RPMI8226 (cell line): ENCODE results near the gene GOLGA8M.
A peak's percentile ranks its signal among the peaks of the same experiment; 100 is the strongest.
"Not testable (repeated sequence)": the region's sequence is repeated elsewhere in the genome, so short reads cannot be mapped to it uniquely, and the experiment has no call there.

Experiments
- DNase-seq: peaks from one replicate; pipeline ENCODE4 v3.0.0-alpha.2; 2015

GOLGA8M gene, protein sequence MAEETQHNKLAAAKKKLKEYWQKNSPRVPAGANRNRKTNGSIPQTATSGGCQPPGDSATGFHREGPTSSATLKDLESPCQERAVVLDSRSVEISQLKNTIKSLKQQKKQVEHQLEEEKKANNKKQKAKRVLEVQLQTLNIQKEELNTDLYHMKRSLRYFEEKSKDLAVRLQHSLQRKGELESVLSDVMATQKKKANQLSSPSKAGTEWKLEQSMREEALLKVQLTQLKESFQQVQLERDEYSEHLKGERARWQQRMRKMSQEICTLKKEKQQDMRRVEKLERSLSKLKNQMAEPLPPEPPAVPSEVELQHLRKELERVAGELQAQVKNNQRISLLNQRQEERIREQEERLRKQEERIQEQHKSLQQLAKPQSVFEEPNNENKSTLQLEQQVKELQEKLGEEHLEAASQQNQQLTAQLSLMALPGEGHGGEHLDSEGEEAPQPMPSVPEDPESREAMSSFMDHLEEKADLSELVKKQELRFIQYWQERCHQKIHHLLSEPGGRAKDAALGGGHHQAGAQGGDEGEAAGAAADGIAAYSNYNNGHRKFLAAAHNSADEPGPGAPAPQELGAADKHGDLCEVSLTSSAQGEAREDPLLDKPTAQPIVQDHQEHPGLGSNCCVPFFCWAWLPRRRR

GRCh38 chr15:28712270-28712669, at the start of gene GOLGA8M:
Gene GOLGA8M, minus strand, starts transcription at chr15:28712421. Its CDS starts 98 bp downstream, at chr15:28712323.
- not testable (repeated sequence) for DNase-seq

DNA sequence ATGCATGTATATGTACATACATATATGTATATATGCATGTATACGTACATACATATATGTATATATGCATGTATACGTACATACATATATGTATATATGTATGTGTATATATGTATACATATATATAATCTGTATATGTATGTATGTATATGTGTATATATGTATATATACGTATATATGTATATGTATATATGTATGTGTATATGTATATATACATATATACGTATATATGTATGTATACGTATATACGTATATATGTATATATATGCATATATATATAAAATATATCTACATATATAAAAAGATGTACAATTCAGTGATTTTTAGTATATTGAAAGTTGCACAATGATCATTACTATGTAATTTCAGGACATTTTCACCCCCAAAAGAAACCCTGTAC, 30.7 kb upstream of the GOLGA8M start:
- DNase-seq: not testable (repeated sequence)

DNA sequence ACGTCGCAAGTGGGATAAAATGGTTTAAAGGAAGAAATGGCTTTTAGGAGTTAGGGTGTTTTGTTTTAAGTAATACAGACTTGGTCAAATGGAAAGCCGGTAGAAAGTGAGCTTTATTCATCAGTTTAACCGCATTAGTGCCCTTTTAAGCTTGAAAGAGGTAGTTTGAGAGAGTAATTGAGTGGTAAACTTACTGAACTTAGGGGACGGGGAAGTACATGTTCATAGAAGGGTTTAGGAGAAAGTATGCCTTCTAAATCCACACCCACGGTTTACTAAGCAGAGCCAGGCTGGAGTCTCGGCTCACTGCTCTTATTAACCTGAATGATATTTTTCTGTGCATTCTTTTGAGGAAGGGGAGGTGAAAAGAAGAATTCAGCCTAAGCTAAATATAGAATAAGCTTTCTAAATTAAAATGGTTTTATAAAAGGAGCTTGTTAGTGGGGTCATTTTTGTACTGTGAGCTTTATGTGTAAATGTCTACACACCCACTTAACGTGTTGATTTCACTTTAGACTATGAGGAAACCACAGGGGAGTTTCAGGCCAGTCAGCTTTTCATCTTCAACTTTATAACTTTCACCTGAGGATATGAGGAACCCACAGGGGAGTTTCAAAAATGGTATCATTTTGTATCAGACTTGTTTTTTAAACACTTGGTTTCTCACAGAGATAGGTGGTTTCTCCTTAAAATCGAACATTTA, 26.5 kb upstream of the GOLGA8M start:
- DNase-seq: not testable (repeated sequence)

- not testable (repeated sequence) for DNase-seq
These were observed 26.0 kb upstream of the GOLGA8M start for GRCh38 chr15:28738200-28738561.

DNA sequence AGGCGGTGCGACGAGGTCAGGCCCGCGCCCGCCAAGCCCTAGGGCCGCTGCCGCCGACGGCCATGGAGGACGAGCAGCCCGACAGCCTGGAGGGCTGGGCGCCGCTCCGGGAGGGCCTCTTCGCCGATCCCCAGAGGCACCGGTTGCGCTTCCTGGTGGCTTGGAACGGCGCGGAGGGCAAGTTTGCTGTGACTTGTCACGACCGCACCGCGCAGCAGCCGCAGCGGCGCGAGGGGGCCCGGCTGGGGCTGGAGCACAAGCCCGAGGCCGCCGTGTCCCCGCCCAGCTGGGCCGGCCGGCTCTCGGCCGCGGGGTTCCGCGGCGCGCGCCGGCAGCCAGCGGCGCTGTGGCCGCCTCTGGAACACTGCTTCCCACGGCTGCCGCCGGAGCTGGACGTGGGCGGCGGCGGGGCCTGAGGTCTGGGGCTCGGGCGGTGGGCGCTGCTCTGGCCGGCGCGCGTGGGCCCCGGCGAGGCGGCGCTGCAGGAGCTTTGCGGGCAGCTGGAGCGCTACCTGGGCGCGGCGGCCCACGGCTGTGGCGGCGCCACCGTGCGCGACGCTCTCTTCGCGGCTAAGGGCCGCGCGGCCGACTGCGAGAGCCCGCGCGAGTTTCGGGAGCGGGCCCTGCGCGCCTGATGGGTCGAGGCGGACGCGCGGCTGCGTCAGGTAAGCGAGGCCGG, 25.4 kb upstream of the GOLGA8M start:
- DNase-seq: not testable (repeated sequence)

- DNase-seq: peak; percentile 7
These were observed 15.8 kb upstream of the GOLGA8M start for GRCh38 chr15:28728061-28728460.

GRCh38 chr15:28727026-28727425, 14.8 kb upstream of the GOLGA8M start:
- DNase-seq: not testable (repeated sequence)

GRCh38 chr15:28726102-28726501, 13.9 kb upstream of the GOLGA8M start:
- no peak for DNase-seq

- no peak for DNase-seq
These were observed 13.3 kb upstream of the GOLGA8M start for GRCh38 chr15:28725556-28725955.

- DNase-seq: not testable (repeated sequence)
These were observed 11.8 kb upstream of the GOLGA8M start for GRCh38 chr15:28723986-28724385.

DNA sequence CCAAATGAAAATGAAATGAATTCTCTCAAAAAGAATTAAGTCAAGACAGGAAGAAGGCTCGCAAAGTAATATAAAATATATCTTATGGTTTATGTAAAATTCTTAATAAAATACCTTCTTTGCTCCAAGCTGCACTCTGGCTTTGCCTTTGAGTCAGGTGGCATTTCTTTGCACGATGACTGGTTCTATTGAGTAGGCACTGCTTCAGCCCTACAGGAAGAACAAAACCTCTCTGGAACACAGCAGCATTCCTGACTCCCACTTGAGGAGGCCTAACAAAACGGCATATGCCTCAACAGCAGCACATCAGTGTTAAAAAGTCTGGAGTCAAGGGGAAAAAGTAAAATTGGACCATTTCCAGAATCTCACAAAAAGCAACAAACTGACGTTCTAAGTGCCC, 7.4 kb upstream of the GOLGA8M start:
- not testable (repeated sequence) for DNase-seq

DNA sequence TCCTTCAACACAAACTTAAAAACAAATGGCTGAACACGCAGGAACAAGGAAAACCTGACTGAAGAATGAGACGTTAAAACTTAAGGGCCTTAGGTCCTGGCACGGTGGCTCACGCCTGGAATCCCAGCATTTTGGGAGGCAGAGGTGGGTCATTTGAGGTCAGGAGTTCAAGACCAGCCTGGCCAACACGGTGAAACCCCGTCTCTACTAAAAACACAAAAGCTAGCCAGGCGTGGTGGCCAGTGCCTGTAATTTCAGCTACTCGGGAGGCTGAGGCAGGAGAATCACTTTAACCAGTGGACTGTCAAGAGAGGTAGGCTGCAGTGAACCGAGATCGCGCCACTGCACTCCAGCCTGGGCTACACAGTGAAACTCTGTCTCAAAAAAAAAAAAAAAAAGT, 6.4 kb upstream of the GOLGA8M start:
- not testable (repeated sequence) for DNase-seq

- DNase-seq: not testable (repeated sequence)
These were observed 2.0 kb upstream of the GOLGA8M start for GRCh38 chr15:28714176-28714575.

GRCh38 chr15:28703927-28704326, 8.3 kb downstream of the GOLGA8M start:
- not testable (repeated sequence) for DNase-seq

DNA sequence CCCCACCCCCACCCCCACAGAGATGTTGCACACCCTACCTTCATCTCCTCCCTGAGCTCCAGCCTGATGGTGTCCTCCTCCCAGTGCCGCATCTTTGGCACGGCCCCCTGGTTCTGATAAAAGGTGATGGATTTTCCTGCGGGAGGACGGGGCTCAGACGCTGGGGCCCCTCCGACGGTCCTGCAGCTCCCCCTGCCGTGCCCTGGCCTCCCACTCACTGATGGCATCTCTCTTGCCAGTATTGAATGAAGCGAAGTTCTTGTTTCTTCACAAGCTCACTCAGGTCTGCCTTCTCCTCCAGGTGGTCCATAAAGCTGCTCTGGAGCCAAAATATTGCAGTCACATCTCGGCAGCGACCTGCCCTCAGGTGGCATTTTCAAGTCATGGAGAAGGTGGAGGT, 9.8 kb downstream of the GOLGA8M start:
- not testable (repeated sequence) for DNase-seq

- DNase-seq: not testable (repeated sequence)
These were observed 18.0 kb downstream of the GOLGA8M start for GRCh38 chr15:28694006-28694751.

- DNase-seq: not testable (repeated sequence)
These were observed 19.2 kb downstream of the GOLGA8M start for GRCh38 chr15:28693021-28693420.

GRCh38 chr15:28673533-28673932, 38.7 kb downstream of the GOLGA8M start:
- not testable (repeated sequence) for DNase-seq

- not testable (repeated sequence) for DNase-seq
These were observed 40.1 kb downstream of the GOLGA8M start for GRCh38 chr15:28672122-28672521.

DNA sequence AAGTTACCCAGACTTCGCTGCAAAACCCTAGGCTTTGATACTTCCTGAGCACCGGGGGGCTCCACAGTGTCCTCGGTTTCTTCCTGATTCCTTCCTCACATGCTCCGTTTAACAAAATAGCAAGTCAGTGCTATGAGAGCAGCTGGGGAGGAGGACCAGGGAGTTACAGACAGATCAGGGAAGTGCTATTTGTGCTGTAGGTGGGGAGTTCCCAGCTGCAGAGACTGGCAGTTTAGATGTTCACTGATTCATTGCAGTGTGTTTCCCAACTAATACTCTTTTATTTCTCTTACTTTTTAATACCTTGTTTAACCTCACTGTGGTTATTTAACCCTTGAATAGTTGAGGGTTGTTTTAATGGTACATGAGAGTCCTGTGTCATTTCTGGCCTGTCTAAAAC, 45.8 kb downstream of the GOLGA8M start:
- DNase-seq: not testable (repeated sequence)

- DNase-seq: not testable (repeated sequence)
These were observed 47.6 kb downstream of the GOLGA8M start for GRCh38 chr15:28664575-28664974.

- not testable (repeated sequence) for DNase-seq
These were observed 48.5 kb downstream of the GOLGA8M start for GRCh38 chr15:28663717-28664116.
